GM19467 (cell line): ENCODE results near the gene SOCS7.

Source experiments
- ATAC-seq: cut with Tn5 transposase; IDR thresholded peaks from one replicate; pipeline ENCODE4 v1.9.1; 2021; ENCODE audit warnings: mild to moderate bottlenecking, moderate library complexity; ENCODE audit not compliant: unreplicated experiment

The SOCS7 gene

DNA sequence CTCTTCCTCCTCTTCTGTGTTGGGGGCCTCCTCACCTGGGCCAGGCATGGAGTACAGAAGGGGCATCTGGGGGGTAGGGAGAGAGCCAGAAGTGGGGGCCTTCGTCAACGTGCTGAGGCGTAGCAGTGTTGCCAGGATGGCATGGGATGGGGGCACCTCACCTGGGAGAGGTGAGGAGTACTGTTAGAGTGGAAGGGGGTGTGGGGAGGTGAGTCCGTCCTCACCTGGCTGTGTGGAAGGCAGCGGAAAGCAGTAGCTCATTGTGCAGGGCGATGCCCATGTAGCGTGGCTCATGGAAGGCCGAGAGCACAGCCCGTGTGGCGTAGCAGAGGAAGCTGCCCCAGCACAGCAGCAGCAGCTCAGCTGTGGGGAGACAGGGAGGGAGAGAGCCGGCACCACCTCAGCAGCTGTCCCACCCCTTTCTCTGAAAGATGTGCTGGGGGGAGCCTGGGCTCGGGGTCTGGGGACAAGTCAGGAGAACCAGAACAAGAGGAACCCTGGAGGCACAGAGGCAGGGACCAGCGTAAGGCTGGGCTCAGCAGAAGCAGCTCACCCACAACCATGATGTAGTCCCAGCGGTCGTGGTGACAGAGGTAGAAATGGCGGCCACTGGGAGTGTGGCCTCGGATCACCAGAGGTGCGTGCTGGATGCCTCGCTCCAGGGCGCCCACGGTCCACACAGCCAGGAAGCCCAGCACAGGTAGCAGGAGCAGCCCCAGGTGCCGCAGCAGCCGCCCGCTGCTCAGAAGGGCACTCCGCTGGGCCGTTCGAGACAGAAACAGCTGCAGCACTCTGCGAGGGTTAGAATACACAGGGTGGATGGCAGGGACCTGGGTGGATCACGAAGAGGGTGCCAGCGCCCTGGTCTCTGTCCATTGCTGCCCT lies 16.9 kb upstream of the SOCS7 start:
- ATAC-seq, result no peak

DNA sequence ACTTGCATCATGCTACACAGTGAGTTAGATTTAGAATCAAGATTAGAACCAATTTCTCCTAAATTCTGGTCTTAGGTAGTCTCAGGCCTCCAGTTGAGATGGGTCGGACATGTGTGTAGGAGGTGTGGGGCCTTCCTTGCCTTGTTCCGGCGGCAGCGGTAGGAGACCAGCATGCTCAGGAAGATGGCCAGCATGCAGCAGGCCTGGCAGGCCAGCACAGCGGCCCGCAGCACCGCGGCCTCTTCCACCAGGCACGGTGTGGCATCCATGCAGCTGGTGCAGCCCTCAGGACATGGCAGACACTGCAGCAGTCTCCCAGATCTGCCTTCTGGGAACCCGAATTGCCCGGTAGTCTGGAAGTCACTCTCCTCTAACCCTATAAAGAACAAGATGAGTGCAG lies 14.8 kb upstream of the SOCS7 start:
- ATAC-seq, result no peak

DNA sequence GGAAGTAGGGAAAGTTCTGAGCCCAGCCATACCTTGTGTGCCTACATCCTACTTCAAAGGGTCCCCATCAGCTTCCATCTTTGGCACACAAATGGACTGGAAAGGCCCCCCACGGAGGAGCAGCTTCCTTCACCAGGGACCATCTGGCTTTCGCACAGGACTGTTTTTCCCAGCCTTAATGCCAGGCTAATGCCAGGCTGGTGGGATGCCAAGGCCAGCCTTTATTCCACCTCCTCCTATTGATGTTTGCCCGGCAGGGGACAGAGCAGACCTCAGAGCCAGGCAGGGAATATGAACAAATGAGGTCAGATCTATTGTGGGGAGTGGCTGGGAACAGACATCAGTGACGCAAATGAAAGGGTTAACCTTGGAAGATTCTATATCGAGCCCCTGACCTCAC lies 13.6 kb upstream of the SOCS7 start:
- ATAC-seq, result no peak

DNA sequence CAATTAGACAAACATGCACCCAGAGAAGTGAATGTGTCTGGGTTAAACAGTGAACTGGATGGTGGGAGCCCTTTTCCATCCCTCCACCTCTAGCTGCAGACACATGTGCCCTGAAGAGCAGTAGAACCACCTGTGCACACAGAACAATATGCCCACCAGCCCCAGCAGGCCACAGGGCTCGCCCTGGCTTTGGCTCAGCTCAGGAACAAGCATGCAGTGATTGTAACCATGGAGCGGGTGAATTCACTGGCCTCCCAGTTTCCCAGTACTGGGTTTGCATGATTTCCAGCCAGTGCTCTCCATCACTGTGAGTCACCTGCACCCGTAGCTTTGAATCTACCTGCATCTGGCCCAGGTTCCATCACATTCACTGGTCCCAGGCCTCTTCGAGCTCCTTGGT lies 13.1 kb upstream of the SOCS7 start:
- no peak for ATAC-seq

DNA sequence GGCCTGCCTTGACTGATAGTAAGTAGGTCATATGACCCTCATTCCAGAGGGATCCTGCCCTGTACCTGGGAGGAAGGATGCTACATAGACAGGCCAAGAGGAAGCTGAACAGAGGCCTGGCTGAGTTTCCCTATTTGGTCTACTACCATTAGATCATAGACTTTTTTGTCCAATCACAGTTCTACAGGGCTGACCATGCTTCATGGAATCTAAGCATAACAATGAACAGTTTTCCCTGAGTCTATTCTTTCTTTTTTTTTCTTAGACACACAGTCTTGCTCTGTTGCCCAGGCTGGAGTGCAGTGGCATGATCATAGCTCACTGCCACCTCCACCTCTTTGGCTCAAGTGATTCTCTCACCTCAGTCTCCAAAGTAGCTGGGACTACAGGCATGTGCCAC lies 11.8 kb upstream of the SOCS7 start:
- ATAC-seq, result no peak

DNA sequence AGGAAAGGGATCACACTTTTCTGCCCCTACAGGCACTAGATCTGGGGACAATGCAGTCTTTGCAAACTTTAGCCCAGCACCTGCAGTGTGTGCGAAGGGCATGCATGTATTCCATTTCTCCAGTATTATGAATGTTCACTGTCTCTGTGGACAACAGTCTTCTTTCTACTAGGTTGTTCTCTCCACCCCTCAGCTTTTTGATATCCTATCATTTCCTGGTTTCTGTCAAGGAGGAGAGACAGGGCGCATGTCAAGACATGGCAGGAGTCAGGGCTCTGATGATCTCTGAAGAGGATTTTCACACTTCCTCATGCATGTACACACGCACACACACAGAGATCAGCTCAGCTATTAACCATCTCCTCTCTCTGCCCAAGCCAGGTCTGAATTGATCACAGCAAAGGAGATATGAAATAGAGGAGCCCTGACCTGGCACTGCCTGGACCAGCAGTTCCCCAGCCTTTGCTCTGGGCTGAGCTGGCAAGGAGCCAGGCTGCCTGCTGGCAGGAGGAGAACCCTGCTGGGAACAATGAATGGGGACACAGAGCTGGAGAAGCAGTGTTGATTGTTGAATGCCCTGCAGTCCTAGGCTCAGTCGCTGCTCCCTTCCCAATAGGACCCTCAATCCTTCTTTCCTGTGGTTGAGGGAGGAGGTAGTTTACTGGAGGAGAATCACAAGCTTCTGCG lies 10.5 kb upstream of the SOCS7 start:
- ATAC-seq, result no peak

DNA sequence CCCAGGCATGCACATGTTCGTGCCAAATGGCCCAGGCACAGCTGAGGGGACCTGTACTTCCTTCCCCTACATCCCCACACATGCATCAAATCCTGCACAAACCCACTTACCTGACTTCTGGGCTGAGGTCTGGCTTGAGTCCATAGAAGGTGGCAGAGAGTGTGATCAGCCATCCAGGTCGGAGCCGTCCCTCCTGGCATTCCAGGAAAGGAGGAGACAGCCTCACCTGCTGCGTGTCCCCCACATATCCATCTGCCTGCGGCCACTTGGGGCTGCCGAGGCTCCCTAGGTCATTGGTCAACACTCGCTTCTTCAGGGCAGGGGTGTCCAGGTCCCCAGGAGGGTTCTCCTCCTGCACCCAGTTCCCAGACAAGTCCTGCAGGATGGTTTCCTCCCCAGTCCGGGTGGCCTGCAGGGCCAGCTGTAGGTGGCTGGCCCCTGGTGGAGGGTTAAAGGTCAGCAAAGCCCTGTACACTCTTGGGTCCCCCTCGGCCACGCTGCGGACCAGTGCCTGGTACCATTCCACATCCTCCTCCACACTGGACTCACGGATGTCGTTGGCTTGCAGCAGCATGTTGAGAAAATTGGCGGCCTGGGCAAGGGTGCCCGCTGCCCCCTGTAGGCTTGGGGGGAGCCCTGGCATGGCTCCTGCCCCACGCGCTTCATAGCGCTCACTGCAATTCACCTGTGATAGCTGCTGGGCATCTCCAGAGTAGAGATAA lies 8.6 kb upstream of the SOCS7 start:
- ATAC-seq, result no peak

DNA sequence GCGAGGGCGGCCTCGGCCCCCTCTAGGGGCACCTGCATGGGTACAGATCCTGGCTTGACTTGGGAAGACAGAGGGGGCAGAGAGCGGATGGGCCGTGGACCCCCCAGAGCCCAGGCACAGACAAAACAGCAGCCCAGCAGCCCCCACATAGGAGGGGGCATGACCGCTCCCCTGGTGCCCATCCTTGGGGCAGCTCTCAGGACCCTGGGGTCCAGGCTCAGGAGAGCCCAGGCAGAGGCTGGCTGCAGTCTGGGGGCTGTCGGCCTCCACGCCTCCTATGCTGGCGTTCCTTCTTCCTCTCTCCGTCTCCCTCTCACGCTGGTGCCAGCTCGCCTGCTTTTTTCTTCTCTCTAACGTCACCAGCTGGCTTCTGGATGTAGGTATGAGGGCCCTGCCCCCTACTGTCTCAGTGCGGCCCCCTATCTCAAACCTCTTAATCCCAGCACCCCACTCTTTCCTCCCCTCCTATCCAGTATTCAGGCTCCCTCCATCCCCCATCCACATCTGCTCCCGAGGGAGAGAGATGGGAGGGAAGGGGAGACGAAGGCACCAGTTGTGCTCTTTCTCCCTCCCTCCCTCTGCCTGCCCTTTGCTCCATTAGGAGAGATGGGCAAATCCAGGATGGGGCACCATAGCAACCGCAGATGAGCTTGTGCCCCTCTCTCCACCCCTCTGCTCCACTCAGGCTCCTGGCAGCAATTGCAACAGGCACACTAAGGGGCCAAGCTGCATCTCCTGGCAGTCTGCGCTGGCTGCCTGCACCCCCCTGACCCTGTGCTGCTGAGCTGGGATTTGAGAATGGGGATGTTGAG lies 7.8 kb upstream of the SOCS7 start, which contains the start of gene GPR179:
GPR179 (minus strand) TSS at position 349 of the 812 bp plus-strand sequence; CDS start at position 182, 167 bp downstream.
- ATAC-seq, result no peak

DNA sequence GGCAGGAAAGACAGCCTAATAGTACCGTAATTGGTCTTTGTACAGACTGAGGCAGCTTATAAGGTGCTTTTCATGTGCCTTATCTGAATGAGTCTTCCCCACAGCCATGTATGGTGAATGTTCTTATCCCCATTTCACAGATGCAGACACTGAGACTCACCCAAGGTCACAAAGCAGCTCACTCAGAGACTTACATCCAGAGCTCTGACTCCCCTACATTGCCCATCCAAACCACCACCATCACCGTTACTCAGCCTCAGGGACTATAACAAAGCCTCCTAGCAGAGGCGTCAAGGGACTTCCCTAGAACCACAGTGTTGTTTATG lies 7.3 kb upstream of the SOCS7 start:
- ATAC-seq, result no peak

DNA sequence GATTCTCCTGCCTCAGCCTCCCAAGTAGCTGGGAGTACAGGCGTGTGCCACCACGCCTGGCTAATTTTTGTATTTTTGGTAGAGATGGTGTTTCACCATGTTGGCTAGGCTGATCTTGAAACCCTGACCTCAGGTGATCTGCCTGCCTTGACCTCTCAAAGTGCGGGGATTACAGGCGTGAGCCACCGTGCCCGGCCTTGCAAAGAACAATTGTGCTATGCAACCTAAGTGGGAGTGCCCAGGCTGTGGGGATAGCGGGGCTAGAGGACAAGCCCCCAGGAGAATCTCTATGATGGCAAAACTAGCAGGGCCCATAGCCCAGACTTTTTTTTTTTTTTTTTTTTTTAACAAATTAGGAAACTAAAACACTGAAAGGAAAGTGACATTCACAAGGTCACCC lies 5.9 kb upstream of the SOCS7 start:
- no peak for ATAC-seq

DNA sequence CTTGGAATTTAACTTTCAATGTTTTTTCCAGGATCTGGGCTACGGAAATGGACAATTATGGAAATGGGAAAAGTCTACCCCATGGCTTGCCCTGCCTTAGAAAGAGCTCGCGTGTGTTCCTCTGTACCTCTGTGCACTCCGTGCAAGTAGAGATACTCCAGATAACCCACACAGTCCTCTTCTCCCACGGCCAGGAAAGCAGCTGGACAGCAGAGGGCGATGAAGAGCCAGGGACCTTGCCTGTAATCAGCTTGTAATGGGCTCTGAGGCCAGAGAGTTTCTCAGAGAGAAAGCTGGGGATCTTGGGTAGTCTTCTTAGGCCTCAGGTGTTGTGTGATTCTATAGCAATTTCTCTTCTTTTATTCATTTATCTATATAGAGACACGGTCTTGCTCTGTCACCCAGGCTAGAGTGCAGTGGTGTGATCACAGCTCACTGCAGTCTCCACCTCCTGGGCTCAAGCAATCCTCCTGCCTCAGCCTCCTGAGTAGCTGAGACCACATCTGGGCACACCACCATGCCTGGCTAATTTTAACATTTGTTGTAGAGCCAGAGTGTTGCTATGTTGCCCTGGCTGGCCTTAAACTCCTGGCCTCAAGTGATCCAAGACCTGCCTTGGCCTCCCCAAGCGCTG lies 2.4 kb upstream of the SOCS7 start:
- ATAC-seq, result no peak

DNA sequence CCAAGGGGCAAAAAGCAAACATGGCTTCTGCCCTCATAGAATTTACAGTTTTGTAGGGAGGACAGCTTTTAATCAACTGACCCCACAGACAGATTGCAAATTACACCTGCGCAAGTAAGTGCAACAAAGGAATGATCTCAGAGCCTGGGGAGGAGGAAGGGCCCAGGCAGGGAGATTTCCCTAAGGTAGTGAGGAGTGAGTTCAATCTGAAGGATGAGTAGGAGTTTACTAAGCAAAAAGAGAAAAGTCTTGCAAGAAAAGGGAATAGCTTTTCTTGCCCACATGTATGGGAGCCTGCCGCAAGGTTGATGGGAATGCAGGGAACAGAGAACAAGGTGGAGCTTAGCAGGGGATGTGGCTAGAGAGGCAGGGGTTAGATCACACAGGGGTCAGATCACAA lies 1.6 kb upstream of the SOCS7 start:
- no peak for ATAC-seq

DNA sequence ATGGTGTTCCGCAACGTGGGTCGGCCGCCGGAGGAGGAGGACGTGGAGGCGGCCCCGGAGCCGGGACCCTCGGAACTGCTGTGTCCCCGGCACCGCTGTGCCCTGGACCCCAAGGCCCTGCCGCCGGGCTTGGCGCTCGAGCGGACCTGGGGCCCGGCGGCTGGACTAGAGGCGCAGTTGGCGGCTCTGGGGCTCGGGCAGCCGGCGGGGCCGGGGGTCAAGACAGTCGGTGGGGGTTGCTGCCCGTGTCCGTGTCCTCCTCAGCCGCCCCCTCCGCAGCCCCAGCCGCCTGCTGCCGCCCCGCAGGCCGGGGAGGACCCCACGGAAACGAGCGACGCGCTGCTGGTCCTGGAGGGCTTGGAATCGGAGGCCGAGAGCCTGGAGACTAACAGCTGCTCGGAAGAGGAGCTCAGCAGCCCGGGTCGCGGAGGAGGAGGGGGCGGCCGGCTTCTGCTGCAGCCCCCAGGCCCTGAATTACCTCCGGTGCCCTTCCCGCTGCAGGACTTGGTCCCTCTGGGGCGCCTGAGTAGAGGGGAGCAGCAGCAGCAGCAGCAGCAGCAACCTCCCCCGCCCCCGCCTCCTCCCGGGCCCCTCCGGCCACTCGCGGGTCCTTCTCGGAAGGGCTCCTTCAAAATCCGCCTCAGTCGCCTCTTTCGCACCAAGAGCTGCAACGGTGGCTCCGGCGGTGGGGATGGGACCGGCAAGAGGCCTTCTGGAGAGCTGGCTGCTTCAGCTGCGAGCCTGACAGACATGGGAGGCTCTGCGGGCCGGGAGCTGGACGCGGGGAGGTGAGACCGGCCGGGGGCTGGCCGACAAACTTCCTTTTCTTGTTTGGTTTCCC lies 821 bp downstream of the SOCS7 start:
- no peak for ATAC-seq

DNA sequence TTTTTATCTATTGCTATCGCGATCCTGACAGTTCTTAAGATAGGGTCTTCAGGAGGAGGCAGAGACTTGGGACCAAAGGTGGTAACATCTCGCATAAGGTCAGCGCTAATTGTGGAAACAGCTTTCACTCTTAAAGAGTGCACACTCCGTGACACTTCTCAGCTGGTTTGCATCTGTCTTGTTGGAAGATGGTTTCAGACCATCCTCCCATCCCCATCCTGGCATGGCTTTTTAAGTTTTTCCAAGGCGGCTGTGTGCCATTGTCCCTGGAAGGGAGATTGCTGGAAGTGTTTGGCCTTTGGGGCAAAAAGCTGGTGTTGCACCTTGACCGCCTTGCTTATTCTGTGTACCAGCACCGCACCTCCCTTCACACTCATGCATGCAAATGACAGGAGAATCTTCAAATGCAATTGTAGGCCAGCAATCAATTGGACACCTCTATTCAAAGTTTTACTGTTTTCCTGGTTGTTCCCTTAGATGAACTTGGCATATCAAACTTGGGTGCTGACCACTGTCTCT lies 1.5 kb downstream of the SOCS7 start:
- no peak for ATAC-seq

DNA sequence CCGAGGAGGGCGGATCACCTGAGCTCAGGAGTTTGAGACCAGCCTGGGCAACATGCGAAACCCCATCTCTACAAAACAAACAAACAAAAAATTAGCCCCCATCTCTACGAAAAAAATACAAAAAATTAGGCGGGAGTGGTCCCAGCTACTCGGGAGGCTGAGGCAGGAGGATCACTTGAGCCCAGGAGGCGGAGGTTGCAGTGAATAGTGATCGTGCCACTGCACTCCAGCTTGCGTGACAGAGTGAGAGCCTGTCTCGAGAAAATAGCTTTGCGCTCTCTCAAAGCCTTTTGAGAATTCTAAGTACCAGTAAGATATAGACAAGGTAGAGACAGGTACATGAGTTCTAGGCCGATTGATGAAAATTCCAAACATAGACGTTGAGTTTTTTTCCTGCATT lies 2.0 kb downstream of the SOCS7 start:
- no peak for ATAC-seq

DNA sequence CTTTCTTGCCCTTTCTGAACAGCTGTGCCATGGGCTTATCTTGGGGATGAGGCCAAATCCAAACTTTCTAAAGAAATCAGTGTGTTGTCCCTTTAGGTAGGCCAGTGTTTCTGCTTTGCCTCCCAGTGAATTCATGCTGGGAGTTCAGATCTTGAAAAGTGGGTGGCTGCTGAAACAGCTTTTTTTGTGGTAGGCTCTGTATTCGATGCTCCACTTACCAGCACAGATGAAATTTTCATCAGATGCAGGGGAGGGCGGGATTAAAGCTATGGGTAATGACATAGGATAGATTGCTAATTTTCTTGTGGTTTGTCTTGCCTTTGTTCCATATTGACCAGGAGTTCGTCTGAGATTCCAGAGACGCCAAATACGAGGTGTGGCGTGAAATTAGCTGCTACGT lies 2.8 kb downstream of the SOCS7 start:
- no peak for ATAC-seq

DNA sequence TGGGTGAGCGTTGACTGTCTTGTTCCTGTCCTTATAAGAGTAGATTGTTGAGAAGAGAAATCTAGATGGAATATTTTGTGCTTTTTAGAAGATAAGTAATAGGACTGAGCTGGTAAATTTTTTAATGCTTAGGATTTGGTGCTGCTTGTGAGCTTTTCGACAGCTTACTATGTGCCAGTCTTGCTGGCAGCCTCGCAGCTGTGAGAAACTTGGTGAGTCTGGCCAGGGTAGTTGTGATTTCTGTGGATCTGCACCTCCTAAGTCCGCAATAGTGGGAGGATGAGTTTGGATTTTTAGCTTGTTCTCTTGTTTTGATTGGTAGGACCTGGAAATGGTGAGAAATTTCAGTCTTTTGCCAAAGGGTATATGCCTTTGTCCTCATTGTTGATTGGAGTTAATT lies 3.6 kb downstream of the SOCS7 start:
- no peak for ATAC-seq

DNA sequence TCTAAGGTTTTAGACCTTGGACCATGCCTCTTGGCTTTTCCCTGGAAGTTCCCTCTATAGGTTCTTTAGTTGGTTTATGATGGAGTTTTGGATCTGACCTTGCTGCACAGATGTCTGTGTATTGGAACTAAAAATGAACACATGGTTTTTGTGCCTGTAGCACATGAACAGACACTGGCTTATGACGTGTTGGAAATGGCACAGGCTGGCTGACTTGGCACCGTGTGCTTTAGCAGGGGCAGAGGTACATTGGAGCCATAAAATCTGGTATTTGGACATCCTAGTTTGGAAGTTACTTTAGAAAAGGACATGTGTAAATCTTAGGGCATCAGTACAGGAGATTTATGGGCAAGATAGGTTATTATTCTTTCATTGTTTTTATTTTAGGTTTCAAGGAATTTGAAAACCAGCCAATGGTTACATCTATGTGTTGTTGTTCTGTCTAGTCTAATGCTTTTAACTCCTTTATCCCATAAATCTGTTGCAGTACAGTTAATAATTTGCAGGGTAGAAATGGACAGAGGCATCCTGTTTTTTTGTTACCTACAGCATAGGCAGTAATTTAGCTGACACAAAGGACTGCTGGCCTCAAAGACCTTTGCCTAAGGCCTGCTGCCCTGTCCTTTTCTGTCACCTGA lies 6.0 kb downstream of the SOCS7 start:
- no peak for ATAC-seq
